KMS-11 (cell line): ENCODE data around the gene PLA2G3.

Source experiments
- H2AFZ ChIP-seq: fragments of 200-600 bp; sonication (generic); 2 replicates; pipeline ENCODE4 v1.6.1; 2016; ENCODE audit warnings: antibody characterized with exemption, mixed run types, low read depth
- H3K27ac ChIP-seq: fragments of 200-600 bp; sonication (generic); 2 replicates; pipeline ENCODE4 v1.6.1; 2016; ENCODE audit warnings: mild to moderate bottlenecking, mixed run types
- H3K27me3 ChIP-seq: fragments of 200-600 bp; sonication (generic); 2 replicates; pipeline ENCODE4 v1.6.1; 2017; ENCODE audit warnings: mild to moderate bottlenecking, low read depth, mixed run types, moderate library complexity; ENCODE audit not compliant: insufficient read depth
- H3K36me3 ChIP-seq: fragments of 200-600 bp; sonication (generic); 2 replicates; pipeline ENCODE4 v1.6.1; 2017; ENCODE audit warnings: mild to moderate bottlenecking, mixed run types; ENCODE audit not compliant: insufficient read depth
- H3K4me1 ChIP-seq: fragments of 200-600 bp; sonication (generic); 2 replicates; pipeline ENCODE4 v1.6.1; 2016; ENCODE audit warnings: mild to moderate bottlenecking, low read depth, mixed run types; ENCODE audit not compliant: poor library complexity, severe bottlenecking
- H3K4me2 ChIP-seq: fragments of 200-600 bp; sonication (generic); 2 replicates; pipeline ENCODE4 v1.7.0; 2016; ENCODE audit warnings: mild to moderate bottlenecking, mixed run types
- H3K4me3 ChIP-seq: fragments of 200-600 bp; sonication (generic); IDR thresholded peaks from 2 replicates; pipeline ENCODE4 v1.6.1; 2017; ENCODE audit warnings: low read depth, low read length, mixed read lengths; ENCODE audit not compliant: insufficient read depth
- H3K79me2 ChIP-seq: fragments of 200-600 bp; sonication (generic); 2 replicates; pipeline ENCODE4 v1.6.1; 2016; ENCODE audit warnings: low read depth, mixed run types; ENCODE audit not compliant: insufficient read depth
- H3K9ac ChIP-seq: fragments of 200-600 bp; sonication (generic); 2 replicates; pipeline ENCODE4 v1.6.1; 2016; ENCODE audit warnings: mild to moderate bottlenecking, mixed run types
- H4K20me1 ChIP-seq: fragments of 200-600 bp; sonication (generic); 2 replicates; pipeline ENCODE4 v1.6.1; 2016; ENCODE audit warnings: mild to moderate bottlenecking, mixed run types; ENCODE audit not compliant: insufficient read depth
- CTCF ChIP-seq: fragments of 200-600 bp; sonication (generic); conservative IDR thresholded peaks from 2 replicates; pipeline ENCODE4 v1.6.1; 2017; ENCODE audit warnings: low read depth, mild to moderate bottlenecking, antibody characterized with exemption, low read length, moderate library complexity, mixed read lengths

PLA2G3 gene

GRCh38 chr22:31142285-31142684 lies 2.0 kb upstream of the PLA2G3 start:
- Histone ChIP-seq H3K4me3 (no peak overlapping the region), H3K36me3 (no peaks in the 10 kb centered on the region), H3K4me1 (no peaks in the 10 kb centered on the region), H2AFZ (no peak overlapping the region), H3K27me3 (peaks cover 2% of the 10 kb centered on the region; the same call in 1 of the 2 replicates), H4K20me1 (no peaks in the 10 kb centered on the region), H3K79me2 (no peaks in the 10 kb centered on the region), H3K9ac (no peak overlapping the region), H3K27ac (no peak overlapping the region), H3K4me2 (no peak overlapping the region)
- no peak for TF ChIP-seq CTCF

GRCh38 chr22:31141551-31141950 lies 1.2 kb upstream of the PLA2G3 start:
- Histone ChIP-seq H3K79me2 (no peaks in the 10 kb centered on the region), H2AFZ (no peak overlapping the region), H3K36me3 (no peaks in the 10 kb centered on the region), H3K9ac (no peak overlapping the region), H3K4me3 (no peak overlapping the region), H3K4me2 (no peak overlapping the region), H3K27ac (no peak overlapping the region), H4K20me1 (no peaks in the 10 kb centered on the region), H3K27me3 (peaks cover 2% of the 10 kb centered on the region; the same call in 1 of the 2 replicates), H3K4me1 (no peaks in the 10 kb centered on the region)
- TF ChIP-seq CTCF = no peak

- no peak overlapping the region for H3K4me2 ChIP-seq
- H4K20me1 ChIP-seq = no peaks in the 10 kb centered on the region
- H3K27ac ChIP-seq = no peak overlapping the region
- H3K9ac ChIP-seq = no peak overlapping the region
- no peak overlapping the region for H2AFZ ChIP-seq
- no peak for TF ChIP-seq CTCF
- H3K27me3 ChIP-seq = peaks cover 2% of the 10 kb centered on the region; the same call in 1 of the 2 replicates
- H3K36me3 ChIP-seq = no peaks in the 10 kb centered on the region
- H3K4me1 ChIP-seq = no peaks in the 10 kb centered on the region
- H3K79me2 ChIP-seq = no peaks in the 10 kb centered on the region
- H3K4me3 ChIP-seq = no peak overlapping the region
These were observed 438 bp upstream of the PLA2G3 start for GRCh38 chr22:31140746-31141145.

GRCh38 chr22:31139066-31139465 lies 1.2 kb downstream of the PLA2G3 start:
- peaks cover 2% of the 10 kb centered on the region; the same call in 1 of the 2 replicates for H3K27me3 ChIP-seq
- H3K36me3 ChIP-seq = no peaks in the 10 kb centered on the region
- no peaks in the 10 kb centered on the region for H3K79me2 ChIP-seq
- H2AFZ ChIP-seq = no peak overlapping the region
- no peak overlapping the region for H3K9ac ChIP-seq
- H4K20me1 ChIP-seq = no peaks in the 10 kb centered on the region
- no peak overlapping the region for H3K4me2 ChIP-seq
- H3K27ac ChIP-seq = no peak overlapping the region
- H3K4me1 ChIP-seq = no peaks in the 10 kb centered on the region
- no peak for TF ChIP-seq CTCF
- no peak overlapping the region for H3K4me3 ChIP-seq
